WTC11 (cell line): ENCODE measurements around the gene TIAM2. TPM values are rescaled to one million over a fixed set of nuclear protein-coding genes. Genes with fewer than 3 reads are reported as not detected.
A peak's percentile ranks its signal among the peaks of the same experiment; 100 is the strongest.

ENCODE experiments used
- ATAC-seq: fragments of 200-7000 bp; cut with Tn5 transposase; 2 replicates; pipeline ENCODE4 v1.10.0; 2021; ENCODE audit warnings: mild to moderate bottlenecking, moderate library complexity
- CTCF ChIA-PET: fragments of 300-600 bp; sonication (Branson Sonifier 250); formaldehyde crosslinking; loops from one replicate; lab custom pipeline; 2021; ENCODE audit warnings: antibody characterized with exemption; lab: Charles Lee
- POLR2A ChIA-PET: fragments of 350-600 bp; sonication (Branson Sonifier 250); formaldehyde crosslinking; loops from one replicate; lab custom pipeline; 2021; ENCODE audit warnings: antibody characterized with exemption; lab: Charles Lee
- DNase-seq: peaks from one replicate; pipeline ENCODE4 v3.0.0; 2021; ENCODE audit warnings: low spot score
- H3K27ac Mint-ChIP-seq: 2 replicates; pipeline ENCODE4 v1.8.0; 2021; ENCODE audit warnings: mixed read lengths
- H3K27me3 Mint-ChIP-seq: 2 replicates; pipeline ENCODE4 v1.8.0; 2021; ENCODE audit warnings: low read depth, mild to moderate bottlenecking, moderate library complexity, mixed read lengths
- H3K36me3 Mint-ChIP-seq: 2 replicates; pipeline ENCODE4 v1.8.0; 2021; ENCODE audit warnings: mixed read lengths
- H3K4me1 Mint-ChIP-seq: 2 replicates; pipeline ENCODE4 v1.8.0; 2022; ENCODE audit warnings: mixed read lengths
- H3K4me3 Mint-ChIP-seq: 2 replicates; pipeline ENCODE4 v1.8.0; 2021; ENCODE audit warnings: mild to moderate bottlenecking, moderate library complexity, mixed read lengths
- H3K9me3 Mint-ChIP-seq: 2 replicates; pipeline ENCODE4 v1.8.0; 2021; ENCODE audit warnings: mixed read lengths
- CBFB ChIP-seq: sonication (generic); formaldehyde crosslinking; IDR thresholded peaks from 2 replicates; pipeline ENCODE4 v1.8.1; 2022; ENCODE audit warnings: mild to moderate bottlenecking, low read depth, missing genetic modification reagents
- EMX1 ChIP-seq: fragments of 250-450 bp; sonication (Bioruptor Pico); IDR thresholded peaks from 2 replicates; pipeline ENCODE4 v1.8.0; 2021; ENCODE audit warnings: mild to moderate bottlenecking
- ESRRA ChIP-seq: sonication (generic); formaldehyde crosslinking; IDR thresholded peaks from 2 replicates; pipeline ENCODE4 v1.8.1; 2022; ENCODE audit warnings: mild to moderate bottlenecking, missing genetic modification reagents, borderline replicate concordance
- HMGXB4 ChIP-seq: sonication (generic); formaldehyde crosslinking; IDR thresholded peaks from 2 replicates; pipeline ENCODE4 v1.8.1; 2023; ENCODE audit warnings: mild to moderate bottlenecking, moderate library complexity, missing genetic modification reagents
- JAZF1 ChIP-seq: fragments of 250-450 bp; sonication (Bioruptor Pico); IDR thresholded peaks from 2 replicates; pipeline ENCODE4 v1.9.0; 2021; ENCODE audit warnings: moderate library complexity, mild to moderate bottlenecking, inconsistent platforms
- KAT7 ChIP-seq: sonication (generic); formaldehyde crosslinking; IDR thresholded peaks from 2 replicates; pipeline ENCODE4 v1.8.1; 2023; ENCODE audit warnings: missing genetic modification reagents, mild to moderate bottlenecking, borderline replicate concordance
- MXD4 ChIP-seq: fragments of 250-450 bp; sonication (Bioruptor Pico); IDR thresholded peaks from 2 replicates; pipeline ENCODE4 v1.8.0; 2021; ENCODE audit warnings: mild to moderate bottlenecking, moderate library complexity, borderline replicate concordance
- NFATC4 ChIP-seq: fragments of 250-450 bp; sonication (Bioruptor Pico); IDR thresholded peaks from 2 replicates; pipeline ENCODE4 v1.9.0; 2021; ENCODE audit warnings: mild to moderate bottlenecking
- NR1H2 ChIP-seq: sonication (generic); formaldehyde crosslinking; IDR thresholded peaks from 2 replicates; pipeline ENCODE4 v1.9.0; 2021; ENCODE audit warnings: mild to moderate bottlenecking, moderate library complexity, missing genetic modification reagents
- NR2C2 ChIP-seq: sonication (generic); formaldehyde crosslinking; IDR thresholded peaks from 2 replicates; pipeline ENCODE4 v1.8.0; 2022; ENCODE audit warnings: mild to moderate bottlenecking, missing genetic modification reagents
- ZNF138 ChIP-seq: sonication (generic); formaldehyde crosslinking; conservative IDR thresholded peaks from 2 replicates; pipeline ENCODE4 v1.8.1; 2022; ENCODE audit warnings: mild to moderate bottlenecking, moderate library complexity, missing genetic modification reagents
- ZNF317 ChIP-seq: sonication (generic); formaldehyde crosslinking; IDR thresholded peaks from 2 replicates; pipeline ENCODE4 v1.8.1; 2023; ENCODE audit warnings: low read depth, mild to moderate bottlenecking, moderate library complexity, missing genetic modification reagents, borderline replicate concordance
- total RNA-seq: library from RNA; stranded (reverse); gene quantifications from 3 replicates; pipeline ENCODE4 v1.2.3, GENCODE V29; 2021
- TF ChIP-seq, protein P1 (sequence below): sonication (generic); formaldehyde crosslinking; IDR thresholded peaks from 2 replicates; pipeline ENCODE4 v1.8.0; 2023; ENCODE audit warnings: missing genetic modification reagents
- TF ChIP-seq, protein P2 (sequence below): sonication (generic); formaldehyde crosslinking; IDR thresholded peaks from 2 replicates; pipeline ENCODE4 v1.8.0; 2022; ENCODE audit warnings: mild to moderate bottlenecking, missing genetic modification reagents
- TF ChIP-seq, protein P3 (sequence below): fragments of 250-450 bp; sonication (Bioruptor Pico); IDR thresholded peaks from 2 replicates; pipeline ENCODE4 v1.9.0; 2021; ENCODE audit warnings: mild to moderate bottlenecking, borderline replicate concordance
- TF ChIP-seq, protein P4 (sequence below): sonication (generic); formaldehyde crosslinking; IDR thresholded peaks from 2 replicates; pipeline ENCODE4 v1.8.0; 2023; ENCODE audit warnings: missing genetic modification reagents, mild to moderate bottlenecking, borderline replicate concordance
- TF ChIP-seq, protein P5 (sequence below): sonication (generic); formaldehyde crosslinking; IDR thresholded peaks from 2 replicates; pipeline ENCODE4 v1.8.1; 2023; ENCODE audit warnings: mild to moderate bottlenecking, missing genetic modification reagents
- TF ChIP-seq, protein P6 (sequence below): fragments of 250-450 bp; sonication (Bioruptor Pico); IDR thresholded peaks from 2 replicates; pipeline ENCODE4 v1.9.0; 2021; ENCODE audit warnings: mild to moderate bottlenecking
- TF ChIP-seq, protein P7 (sequence below): sonication (generic); formaldehyde crosslinking; IDR thresholded peaks from 2 replicates; pipeline ENCODE4 v1.8.1; 2023; ENCODE audit warnings: mild to moderate bottlenecking, missing genetic modification reagents, moderate library complexity

The TIAM2 gene
- total RNA-seq, 1 experiment from 2014 or later: 15.1 TPM

- no peak overlapping the region; the same call in 1 of the 2 replicates for H3K27ac Mint-ChIP-seq
- CTCF ChIA-PET: interaction anchor here (0.5 to 1.3 kb wide), 3 partner anchors 126 to 184 kb away, joined by 3 to 4 read pairs (median 3); no protein-coding TSS in a partner anchor
- TF ChIP-seq CBFB (CRISPR knock-in tag): no peak
- TF ChIP-seq, protein P1, sequence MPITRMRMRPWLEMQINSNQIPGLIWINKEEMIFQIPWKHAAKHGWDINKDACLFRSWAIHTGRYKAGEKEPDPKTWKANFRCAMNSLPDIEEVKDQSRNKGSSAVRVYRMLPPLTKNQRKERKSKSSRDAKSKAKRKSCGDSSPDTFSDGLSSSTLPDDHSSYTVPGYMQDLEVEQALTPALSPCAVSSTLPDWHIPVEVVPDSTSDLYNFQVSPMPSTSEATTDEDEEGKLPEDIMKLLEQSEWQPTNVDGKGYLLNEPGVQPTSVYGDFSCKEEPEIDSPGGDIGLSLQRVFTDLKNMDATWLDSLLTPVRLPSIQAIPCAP (CRISPR knock-in tag): no peak
- TF ChIP-seq ZNF138: no peak
- TF ChIP-seq, protein P2, sequence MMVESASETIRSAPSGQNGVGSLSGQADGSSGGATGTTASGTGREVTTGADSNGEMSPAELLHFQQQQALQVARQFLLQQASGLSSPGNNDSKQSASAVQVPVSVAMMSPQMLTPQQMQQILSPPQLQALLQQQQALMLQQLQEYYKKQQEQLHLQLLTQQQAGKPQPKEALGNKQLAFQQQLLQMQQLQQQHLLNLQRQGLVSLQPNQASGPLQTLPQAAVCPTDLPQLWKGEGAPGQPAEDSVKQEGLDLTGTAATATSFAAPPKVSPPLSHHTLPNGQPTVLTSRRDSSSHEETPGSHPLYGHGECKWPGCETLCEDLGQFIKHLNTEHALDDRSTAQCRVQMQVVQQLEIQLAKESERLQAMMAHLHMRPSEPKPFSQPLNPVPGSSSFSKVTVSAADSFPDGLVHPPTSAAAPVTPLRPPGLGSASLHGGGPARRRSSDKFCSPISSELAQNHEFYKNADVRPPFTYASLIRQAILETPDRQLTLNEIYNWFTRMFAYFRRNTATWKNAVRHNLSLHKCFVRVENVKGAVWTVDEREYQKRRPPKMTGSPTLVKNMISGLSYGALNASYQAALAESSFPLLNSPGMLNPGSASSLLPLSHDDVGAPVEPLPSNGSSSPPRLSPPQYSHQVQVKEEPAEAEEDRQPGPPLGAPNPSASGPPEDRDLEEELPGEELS (CRISPR knock-in tag): no peak
- TF ChIP-seq MXD4 (CRISPR knock-in tag): no peak
- TF ChIP-seq JAZF1 (CRISPR knock-in tag): no peak
- TF ChIP-seq EMX1 (CRISPR knock-in tag): no peak
- no peak for TF ChIP-seq KAT7 (CRISPR knock-in tag)
- TF ChIP-seq HMGXB4 (CRISPR knock-in tag): no peak
- TF ChIP-seq NFATC4 (CRISPR knock-in tag): no peak
- TF ChIP-seq ZNF317 (CRISPR knock-in tag): no peak
- TF ChIP-seq, protein P3, sequence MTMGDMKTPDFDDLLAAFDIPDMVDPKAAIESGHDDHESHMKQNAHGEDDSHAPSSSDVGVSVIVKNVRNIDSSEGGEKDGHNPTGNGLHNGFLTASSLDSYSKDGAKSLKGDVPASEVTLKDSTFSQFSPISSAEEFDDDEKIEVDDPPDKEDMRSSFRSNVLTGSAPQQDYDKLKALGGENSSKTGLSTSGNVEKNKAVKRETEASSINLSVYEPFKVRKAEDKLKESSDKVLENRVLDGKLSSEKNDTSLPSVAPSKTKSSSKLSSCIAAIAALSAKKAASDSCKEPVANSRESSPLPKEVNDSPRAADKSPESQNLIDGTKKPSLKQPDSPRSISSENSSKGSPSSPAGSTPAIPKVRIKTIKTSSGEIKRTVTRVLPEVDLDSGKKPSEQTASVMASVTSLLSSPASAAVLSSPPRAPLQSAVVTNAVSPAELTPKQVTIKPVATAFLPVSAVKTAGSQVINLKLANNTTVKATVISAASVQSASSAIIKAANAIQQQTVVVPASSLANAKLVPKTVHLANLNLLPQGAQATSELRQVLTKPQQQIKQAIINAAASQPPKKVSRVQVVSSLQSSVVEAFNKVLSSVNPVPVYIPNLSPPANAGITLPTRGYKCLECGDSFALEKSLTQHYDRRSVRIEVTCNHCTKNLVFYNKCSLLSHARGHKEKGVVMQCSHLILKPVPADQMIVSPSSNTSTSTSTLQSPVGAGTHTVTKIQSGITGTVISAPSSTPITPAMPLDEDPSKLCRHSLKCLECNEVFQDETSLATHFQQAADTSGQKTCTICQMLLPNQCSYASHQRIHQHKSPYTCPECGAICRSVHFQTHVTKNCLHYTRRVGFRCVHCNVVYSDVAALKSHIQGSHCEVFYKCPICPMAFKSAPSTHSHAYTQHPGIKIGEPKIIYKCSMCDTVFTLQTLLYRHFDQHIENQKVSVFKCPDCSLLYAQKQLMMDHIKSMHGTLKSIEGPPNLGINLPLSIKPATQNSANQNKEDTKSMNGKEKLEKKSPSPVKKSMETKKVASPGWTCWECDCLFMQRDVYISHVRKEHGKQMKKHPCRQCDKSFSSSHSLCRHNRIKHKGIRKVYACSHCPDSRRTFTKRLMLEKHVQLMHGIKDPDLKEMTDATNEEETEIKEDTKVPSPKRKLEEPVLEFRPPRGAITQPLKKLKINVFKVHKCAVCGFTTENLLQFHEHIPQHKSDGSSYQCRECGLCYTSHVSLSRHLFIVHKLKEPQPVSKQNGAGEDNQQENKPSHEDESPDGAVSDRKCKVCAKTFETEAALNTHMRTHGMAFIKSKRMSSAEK (CRISPR knock-in tag): no peak
- TF ChIP-seq, protein P4, sequence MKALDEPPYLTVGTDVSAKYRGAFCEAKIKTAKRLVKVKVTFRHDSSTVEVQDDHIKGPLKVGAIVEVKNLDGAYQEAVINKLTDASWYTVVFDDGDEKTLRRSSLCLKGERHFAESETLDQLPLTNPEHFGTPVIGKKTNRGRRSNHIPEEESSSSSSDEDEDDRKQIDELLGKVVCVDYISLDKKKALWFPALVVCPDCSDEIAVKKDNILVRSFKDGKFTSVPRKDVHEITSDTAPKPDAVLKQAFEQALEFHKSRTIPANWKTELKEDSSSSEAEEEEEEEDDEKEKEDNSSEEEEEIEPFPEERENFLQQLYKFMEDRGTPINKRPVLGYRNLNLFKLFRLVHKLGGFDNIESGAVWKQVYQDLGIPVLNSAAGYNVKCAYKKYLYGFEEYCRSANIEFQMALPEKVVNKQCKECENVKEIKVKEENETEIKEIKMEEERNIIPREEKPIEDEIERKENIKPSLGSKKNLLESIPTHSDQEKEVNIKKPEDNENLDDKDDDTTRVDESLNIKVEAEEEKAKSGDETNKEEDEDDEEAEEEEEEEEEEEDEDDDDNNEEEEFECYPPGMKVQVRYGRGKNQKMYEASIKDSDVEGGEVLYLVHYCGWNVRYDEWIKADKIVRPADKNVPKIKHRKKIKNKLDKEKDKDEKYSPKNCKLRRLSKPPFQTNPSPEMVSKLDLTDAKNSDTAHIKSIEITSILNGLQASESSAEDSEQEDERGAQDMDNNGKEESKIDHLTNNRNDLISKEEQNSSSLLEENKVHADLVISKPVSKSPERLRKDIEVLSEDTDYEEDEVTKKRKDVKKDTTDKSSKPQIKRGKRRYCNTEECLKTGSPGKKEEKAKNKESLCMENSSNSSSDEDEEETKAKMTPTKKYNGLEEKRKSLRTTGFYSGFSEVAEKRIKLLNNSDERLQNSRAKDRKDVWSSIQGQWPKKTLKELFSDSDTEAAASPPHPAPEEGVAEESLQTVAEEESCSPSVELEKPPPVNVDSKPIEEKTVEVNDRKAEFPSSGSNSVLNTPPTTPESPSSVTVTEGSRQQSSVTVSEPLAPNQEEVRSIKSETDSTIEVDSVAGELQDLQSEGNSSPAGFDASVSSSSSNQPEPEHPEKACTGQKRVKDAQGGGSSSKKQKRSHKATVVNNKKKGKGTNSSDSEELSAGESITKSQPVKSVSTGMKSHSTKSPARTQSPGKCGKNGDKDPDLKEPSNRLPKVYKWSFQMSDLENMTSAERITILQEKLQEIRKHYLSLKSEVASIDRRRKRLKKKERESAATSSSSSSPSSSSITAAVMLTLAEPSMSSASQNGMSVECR (CRISPR knock-in tag): no peak
- no peak for TF ChIP-seq ESRRA
- TF ChIP-seq NR2C2 (CRISPR knock-in tag): no peak
- TF ChIP-seq, protein P5, sequence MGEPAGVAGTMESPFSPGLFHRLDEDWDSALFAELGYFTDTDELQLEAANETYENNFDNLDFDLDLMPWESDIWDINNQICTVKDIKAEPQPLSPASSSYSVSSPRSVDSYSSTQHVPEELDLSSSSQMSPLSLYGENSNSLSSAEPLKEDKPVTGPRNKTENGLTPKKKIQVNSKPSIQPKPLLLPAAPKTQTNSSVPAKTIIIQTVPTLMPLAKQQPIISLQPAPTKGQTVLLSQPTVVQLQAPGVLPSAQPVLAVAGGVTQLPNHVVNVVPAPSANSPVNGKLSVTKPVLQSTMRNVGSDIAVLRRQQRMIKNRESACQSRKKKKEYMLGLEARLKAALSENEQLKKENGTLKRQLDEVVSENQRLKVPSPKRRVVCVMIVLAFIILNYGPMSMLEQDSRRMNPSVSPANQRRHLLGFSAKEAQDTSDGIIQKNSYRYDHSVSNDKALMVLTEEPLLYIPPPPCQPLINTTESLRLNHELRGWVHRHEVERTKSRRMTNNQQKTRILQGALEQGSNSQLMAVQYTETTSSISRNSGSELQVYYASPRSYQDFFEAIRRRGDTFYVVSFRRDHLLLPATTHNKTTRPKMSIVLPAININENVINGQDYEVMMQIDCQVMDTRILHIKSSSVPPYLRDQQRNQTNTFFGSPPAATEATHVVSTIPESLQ: no peak
- TF ChIP-seq, protein P6, sequence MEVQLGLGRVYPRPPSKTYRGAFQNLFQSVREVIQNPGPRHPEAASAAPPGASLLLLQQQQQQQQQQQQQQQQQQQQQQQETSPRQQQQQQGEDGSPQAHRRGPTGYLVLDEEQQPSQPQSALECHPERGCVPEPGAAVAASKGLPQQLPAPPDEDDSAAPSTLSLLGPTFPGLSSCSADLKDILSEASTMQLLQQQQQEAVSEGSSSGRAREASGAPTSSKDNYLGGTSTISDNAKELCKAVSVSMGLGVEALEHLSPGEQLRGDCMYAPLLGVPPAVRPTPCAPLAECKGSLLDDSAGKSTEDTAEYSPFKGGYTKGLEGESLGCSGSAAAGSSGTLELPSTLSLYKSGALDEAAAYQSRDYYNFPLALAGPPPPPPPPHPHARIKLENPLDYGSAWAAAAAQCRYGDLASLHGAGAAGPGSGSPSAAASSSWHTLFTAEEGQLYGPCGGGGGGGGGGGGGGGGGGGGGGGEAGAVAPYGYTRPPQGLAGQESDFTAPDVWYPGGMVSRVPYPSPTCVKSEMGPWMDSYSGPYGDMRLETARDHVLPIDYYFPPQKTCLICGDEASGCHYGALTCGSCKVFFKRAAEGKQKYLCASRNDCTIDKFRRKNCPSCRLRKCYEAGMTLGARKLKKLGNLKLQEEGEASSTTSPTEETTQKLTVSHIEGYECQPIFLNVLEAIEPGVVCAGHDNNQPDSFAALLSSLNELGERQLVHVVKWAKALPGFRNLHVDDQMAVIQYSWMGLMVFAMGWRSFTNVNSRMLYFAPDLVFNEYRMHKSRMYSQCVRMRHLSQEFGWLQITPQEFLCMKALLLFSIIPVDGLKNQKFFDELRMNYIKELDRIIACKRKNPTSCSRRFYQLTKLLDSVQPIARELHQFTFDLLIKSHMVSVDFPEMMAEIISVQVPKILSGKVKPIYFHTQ (CRISPR knock-in tag): no peak
- TF ChIP-seq, protein P7, sequence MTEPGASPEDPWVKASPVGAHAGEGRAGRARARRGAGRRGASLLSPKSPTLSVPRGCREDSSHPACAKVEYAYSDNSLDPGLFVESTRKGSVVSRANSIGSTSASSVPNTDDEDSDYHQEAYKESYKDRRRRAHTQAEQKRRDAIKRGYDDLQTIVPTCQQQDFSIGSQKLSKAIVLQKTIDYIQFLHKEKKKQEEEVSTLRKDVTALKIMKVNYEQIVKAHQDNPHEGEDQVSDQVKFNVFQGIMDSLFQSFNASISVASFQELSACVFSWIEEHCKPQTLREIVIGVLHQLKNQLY (CRISPR knock-in tag): no peak
- no peak for TF ChIP-seq NR1H2
Observed at GRCh38 chr6:154993710-154994109, 1.4 kb upstream of the TIAM2 start.

More at GRCh38 chr6:154993710-154994109, 1.4 kb upstream of the TIAM2 start:
- H3K4me3 Mint-ChIP-seq: peak overlapping the region; percentile 79
- peaks cover 22% of the 10 kb centered on the region for H3K27me3 Mint-ChIP-seq
- POLR2A ChIA-PET: no interaction called here
- DNase-seq (no peak), ATAC-seq (no peak)
- H3K4me1 Mint-ChIP-seq: peaks cover 38% of the 10 kb centered on the region
- no peaks in the 10 kb centered on the region for H3K36me3 Mint-ChIP-seq
- no peaks in the 10 kb centered on the region for H3K9me3 Mint-ChIP-seq
